Stimulated activated memory B cell treated with anti-CD40 and anti-IgM and Interleukin-4, amounts not matched to agents 10 μg/mL and 1 μg/mL and 100 μg/mL, for 72 hours (primary cell): ENCODE results near the gene SH3BP5L.
"Not testable (repeated sequence)": the region's sequence is repeated elsewhere in the genome, so short reads cannot be mapped to it uniquely, and the experiment has no call there.

ENCODE experiments used
- ATAC-seq: fragments of 150-1000 bp; cut with Tn5 transposase; 2 replicates; pipeline ENCODE4 v1.10.0; 2021
- H3K27ac Mint-ChIP-seq: one replicate; pipeline ENCODE4 v1.8.0; 2022; ENCODE audit warnings: mild to moderate bottlenecking, mixed read lengths
- H3K27me3 Mint-ChIP-seq: one replicate; pipeline ENCODE4 v1.8.0; 2022; ENCODE audit warnings: mixed read lengths
- H3K36me3 Mint-ChIP-seq: one replicate; pipeline ENCODE4 v1.8.0; 2022; ENCODE audit warnings: mixed read lengths
- H3K4me1 Mint-ChIP-seq: one replicate; pipeline ENCODE4 v1.8.0; 2022; ENCODE audit warnings: mixed read lengths
- H3K4me3 Mint-ChIP-seq: one replicate; pipeline ENCODE4 v1.8.0; 2022; ENCODE audit warnings: mild to moderate bottlenecking, moderate library complexity, mixed read lengths
- H3K9me3 Mint-ChIP-seq: one replicate; pipeline ENCODE4 v1.8.0; 2022; ENCODE audit warnings: mixed read lengths

The SH3BP5L gene

DNA sequence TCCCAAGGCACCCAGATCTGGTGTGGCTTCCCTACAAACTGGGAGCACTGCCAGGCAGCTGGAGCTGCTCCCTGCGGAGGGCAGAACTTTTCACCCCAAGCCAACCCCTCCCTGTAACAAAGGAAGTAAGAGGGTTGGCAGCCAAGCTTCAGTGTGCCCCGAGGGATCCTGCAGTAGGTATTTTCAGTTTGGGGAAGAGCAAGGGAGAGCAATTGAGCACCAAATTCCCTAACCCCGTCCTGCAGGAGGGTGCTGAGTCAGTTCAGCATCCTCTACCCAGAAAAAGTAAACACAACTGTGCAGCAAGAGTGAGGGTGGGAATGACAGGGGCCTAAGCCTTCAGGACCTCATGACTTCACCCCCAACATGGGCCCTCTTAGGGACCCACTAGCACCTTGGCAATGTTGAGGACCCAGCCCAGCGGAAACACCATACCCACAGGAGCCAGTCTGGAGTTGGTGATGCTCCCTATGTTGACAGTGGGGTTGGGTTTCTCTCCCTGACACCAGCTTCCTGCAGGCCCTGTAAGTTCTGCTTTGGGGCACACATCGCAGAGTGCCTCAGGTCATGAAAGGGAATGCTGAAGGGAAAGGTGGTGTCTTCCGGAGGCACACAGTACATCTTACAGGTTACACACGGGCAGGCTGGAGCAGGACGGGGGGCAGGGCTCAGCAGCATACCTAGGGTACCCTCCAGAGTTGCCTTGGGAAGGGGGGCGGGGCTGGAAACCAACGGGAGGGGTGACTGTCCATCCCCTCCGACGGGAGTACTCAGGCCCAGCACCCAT, 14.8 kb downstream of the SH3BP5L start:
- Mint-ChIP-seq H3K27me3 (no peaks in the 10 kb centered on the region), H3K36me3 (peaks cover 40% of the 10 kb centered on the region), H3K4me1 (peaks cover 27% of the 10 kb centered on the region), H3K4me3 (no peak overlapping the region), H3K9me3 (no peaks in the 10 kb centered on the region), H3K27ac (peak overlapping the region; percentile 31)
- ATAC-seq, result no peak

DNA sequence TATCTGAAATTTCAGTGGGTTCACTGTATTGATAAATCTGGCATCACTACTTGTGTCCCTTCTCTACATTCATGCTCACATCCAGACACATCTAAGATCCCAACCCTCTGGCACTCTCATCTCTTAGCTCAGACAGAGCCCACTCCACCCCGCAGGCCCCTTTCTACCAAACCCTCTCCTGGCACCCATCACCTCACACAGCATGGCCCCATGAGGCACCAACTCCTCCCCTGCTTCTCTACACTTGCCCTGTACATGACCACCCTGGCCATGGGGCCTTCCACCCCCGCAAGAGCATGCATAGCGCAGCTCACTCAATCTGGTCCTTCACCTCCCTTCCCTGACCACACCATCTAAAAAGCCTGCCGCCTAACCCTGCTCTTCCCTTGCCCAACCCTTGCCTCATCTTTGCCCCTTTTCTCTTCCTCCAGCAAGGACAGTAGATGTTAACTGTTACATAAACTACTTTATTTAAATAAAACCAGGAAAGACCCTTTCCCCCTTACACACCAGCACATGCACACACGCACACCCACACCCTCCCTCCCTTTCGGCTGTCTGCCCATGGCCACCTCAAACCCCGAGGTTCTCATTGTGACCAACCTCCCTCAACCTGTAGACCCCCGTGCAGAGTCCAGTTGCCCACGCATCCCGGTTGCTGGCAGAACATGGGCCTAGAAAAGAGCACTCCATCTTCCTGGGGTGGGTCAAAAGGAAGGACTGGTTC, 15.6 kb downstream of the SH3BP5L start:
- Mint-ChIP-seq H3K36me3 (peaks cover 33% of the 10 kb centered on the region), H3K9me3 (no peaks in the 10 kb centered on the region), H3K27ac (peak overlapping the region; percentile 31), H3K27me3 (no peaks in the 10 kb centered on the region), H3K4me3 (no peak overlapping the region), H3K4me1 (peaks cover 35% of the 10 kb centered on the region)
- no peak for ATAC-seq

DNA sequence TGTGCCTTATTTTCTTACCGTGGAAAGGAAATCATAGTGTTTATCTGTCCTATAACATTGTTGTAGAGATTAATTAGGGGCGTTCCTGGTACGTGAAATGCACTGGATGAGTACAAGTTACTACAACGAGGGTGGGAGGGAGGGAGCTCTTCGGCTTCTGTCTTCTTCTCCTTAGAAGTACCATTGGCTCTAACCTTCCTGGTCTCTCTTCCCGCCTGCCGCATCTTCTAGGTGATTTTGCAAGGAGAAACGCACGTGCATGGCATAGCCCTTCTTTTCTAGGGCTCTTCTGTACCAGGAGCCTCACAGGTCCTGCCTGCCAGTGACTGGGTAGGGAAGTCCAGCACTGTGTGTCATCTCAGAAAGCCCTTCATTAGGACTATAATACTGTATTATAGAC, 16.8 kb downstream of the SH3BP5L start:
- no peaks in the 10 kb centered on the region for H3K27me3 Mint-ChIP-seq
- peaks cover under 1% of the 10 kb centered on the region for H3K9me3 Mint-ChIP-seq
- H3K36me3 Mint-ChIP-seq, result peaks cover 25% of the 10 kb centered on the region
- H3K4me3 Mint-ChIP-seq, result no peak overlapping the region
- no peak overlapping the region for H3K27ac Mint-ChIP-seq
- ATAC-seq, result no peak
- peaks cover 48% of the 10 kb centered on the region for H3K4me1 Mint-ChIP-seq

- peaks cover 48% of the 10 kb centered on the region for H3K4me1 Mint-ChIP-seq
- peaks cover 8% of the 10 kb centered on the region for H3K9me3 Mint-ChIP-seq
- peaks cover 18% of the 10 kb centered on the region for H3K36me3 Mint-ChIP-seq
- ATAC-seq, result peak; percentile 68
- no peak overlapping the region for H3K4me3 Mint-ChIP-seq
- H3K27ac Mint-ChIP-seq, result peak overlapping the region; percentile 44
- no peaks in the 10 kb centered on the region for H3K27me3 Mint-ChIP-seq
These were observed 18.5 kb downstream of the SH3BP5L start for GRCh38 chr1:248807067-248807737.

DNA sequence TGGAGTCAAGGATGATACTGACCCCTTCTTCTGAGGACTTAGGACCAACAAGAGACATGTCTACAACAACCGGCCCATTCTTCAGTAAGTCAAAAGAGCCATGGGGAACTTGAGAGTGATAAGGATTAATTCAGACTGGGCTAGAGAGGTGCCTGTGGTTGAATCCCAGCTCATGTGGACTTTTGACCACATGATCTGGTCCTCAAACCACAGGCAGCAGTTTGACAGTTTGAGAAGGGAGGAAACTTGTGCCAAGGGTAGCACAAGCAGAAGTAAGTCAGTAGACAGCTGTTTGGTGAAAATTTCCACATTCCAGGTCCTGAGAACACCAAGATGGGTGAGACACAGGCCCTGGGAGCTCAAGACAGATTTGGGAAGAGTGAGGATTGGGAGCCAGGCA, 19.8 kb downstream of the SH3BP5L start:
- Mint-ChIP-seq H3K27ac (peak overlapping the region; percentile 88), H3K9me3 (peaks cover 11% of the 10 kb centered on the region), H3K4me3 (no peak overlapping the region), H3K36me3 (peaks cover 14% of the 10 kb centered on the region), H3K27me3 (no peaks in the 10 kb centered on the region), H3K4me1 (peaks cover 49% of the 10 kb centered on the region)
- no peak for ATAC-seq

- peaks cover 11% of the 10 kb centered on the region for H3K9me3 Mint-ChIP-seq
- H3K4me1 Mint-ChIP-seq, result peaks cover 55% of the 10 kb centered on the region
- peaks cover 14% of the 10 kb centered on the region for H3K36me3 Mint-ChIP-seq
- ATAC-seq, result peak; percentile 98
- peak overlapping the region; percentile 88 for H3K27ac Mint-ChIP-seq
- no peaks in the 10 kb centered on the region for H3K27me3 Mint-ChIP-seq
- H3K4me3 Mint-ChIP-seq, result peak overlapping the region; percentile 69
These were observed 20.7 kb downstream of the SH3BP5L start for GRCh38 chr1:248804771-248805681.

DNA sequence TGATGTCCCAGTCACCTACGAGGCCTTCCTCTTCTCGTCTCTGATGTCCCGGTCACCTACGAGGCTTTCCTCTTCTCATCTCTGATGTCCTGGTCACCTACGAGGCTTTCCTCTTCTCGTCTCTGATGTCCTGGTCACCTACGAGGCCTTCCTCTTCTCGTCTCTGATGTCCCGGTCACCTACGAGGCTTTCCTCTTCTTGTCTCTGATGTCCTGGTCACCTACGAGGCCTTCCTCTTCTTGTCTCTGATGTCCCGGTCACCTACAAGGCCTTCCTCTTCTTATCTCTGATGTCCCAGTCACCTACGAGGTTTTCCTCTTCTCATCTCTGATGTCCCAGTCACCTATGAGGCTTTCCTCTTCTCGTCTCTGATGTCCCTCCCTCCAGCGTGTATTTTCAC, 22.2 kb downstream of the SH3BP5L start:
- not testable (repeated sequence) for ATAC-seq, H3K4me3 Mint-ChIP-seq, H3K27me3 Mint-ChIP-seq
- Mint-ChIP-seq H3K27ac (peak overlapping the region; percentile 88), H3K9me3 (peaks cover 14% of the 10 kb centered on the region), H3K4me1 (peaks cover 55% of the 10 kb centered on the region), H3K36me3 (peaks cover 14% of the 10 kb centered on the region)

- Mint-ChIP-seq H3K36me3 (peaks cover 19% of the 10 kb centered on the region), H3K9me3 (peaks cover 18% of the 10 kb centered on the region), H3K27me3 (no peaks in the 10 kb centered on the region), H3K4me1 (peaks cover 54% of the 10 kb centered on the region), H3K27ac (no peak overlapping the region), H3K4me3 (no peak overlapping the region)
- no peak for ATAC-seq
These were observed 23.3 kb downstream of the SH3BP5L start for GRCh38 chr1:248802454-248802853.

DNA sequence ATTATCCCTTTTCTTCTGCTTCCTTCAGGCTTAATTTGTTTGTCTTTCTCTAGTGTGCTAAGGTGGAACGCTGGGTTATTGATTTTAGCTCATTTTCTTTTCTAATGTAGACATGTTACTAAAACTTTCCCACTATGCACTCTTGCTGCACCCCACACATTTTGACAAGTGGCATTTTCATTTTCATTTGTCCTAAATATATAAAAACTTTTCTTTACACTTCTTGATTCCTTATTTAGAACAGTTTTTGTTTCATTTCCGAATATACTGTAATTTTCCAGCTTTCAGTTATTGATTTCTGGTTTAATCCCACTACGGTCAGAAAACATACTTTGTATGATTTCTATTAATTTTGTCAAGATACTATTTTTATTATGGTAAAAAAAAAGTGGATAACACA, 25.3 kb downstream of the SH3BP5L start:
- H3K36me3 Mint-ChIP-seq, result peaks cover 19% of the 10 kb centered on the region
- H3K4me3 Mint-ChIP-seq, result peak overlapping the region; percentile 30
- H3K9me3 Mint-ChIP-seq, result peaks cover 25% of the 10 kb centered on the region
- ATAC-seq, result no peak
- H3K27ac Mint-ChIP-seq, result peak overlapping the region; percentile 25
- H3K4me1 Mint-ChIP-seq, result peaks cover 34% of the 10 kb centered on the region
- H3K27me3 Mint-ChIP-seq, result no peaks in the 10 kb centered on the region

GRCh38 chr1:248798791-248799190, 26.9 kb downstream of the SH3BP5L start:
- Mint-ChIP-seq H3K27me3 (no peaks in the 10 kb centered on the region), H3K9me3 (peaks cover 30% of the 10 kb centered on the region)

DNA sequence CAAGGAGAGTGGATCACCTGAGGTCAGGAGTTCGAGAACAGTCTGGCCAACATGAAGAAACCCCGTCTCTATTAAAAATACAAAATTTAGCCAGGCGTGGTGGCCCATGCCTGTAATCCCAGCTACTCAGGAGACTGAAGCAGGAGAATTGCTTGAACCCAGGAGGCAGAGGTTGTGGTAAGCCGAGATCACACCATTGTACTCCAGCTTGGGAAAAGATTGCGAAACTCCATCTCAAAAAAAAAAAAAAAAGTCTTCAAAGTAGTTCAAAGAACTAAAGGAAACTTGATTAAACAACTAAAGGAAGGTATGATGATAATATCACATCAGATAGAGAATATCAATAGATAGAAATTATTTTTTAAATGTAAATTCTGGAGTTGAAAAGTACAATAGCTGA, 31.1 kb downstream of the SH3BP5L start:
- H3K4me3 Mint-ChIP-seq, ATAC-seq: not testable (repeated sequence)

More at GRCh38 chr1:248798791-248799190, 26.9 kb downstream of the SH3BP5L start:
- ATAC-seq, result no peak
- Mint-ChIP-seq H3K27ac (no peak overlapping the region), H3K36me3 (peaks cover 27% of the 10 kb centered on the region), H3K4me3 (no peak overlapping the region), H3K4me1 (peaks cover 22% of the 10 kb centered on the region)

DNA sequence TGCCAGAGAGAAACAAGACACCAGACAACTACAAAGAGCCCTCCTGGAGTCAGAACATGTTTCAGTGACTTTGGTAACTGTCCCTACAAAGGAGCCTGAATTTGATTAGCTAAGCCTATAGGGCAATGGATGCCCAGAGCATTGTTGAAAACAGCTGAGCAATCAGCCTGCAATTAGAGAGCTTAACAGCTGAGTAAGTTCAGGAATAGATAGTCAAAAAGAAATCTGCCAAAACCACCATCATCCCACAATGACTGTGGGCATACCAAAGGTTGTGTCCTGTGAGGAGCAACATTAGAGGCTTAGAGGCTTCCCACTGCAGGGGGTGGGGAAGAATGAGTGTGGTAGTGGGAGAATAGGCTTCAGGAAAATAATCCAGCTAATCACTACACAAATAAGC, 32.1 kb downstream of the SH3BP5L start:
- Mint-ChIP-seq H3K9me3 (peaks cover 19% of the 10 kb centered on the region), H3K27me3 (no peaks in the 10 kb centered on the region), H3K4me1 (peaks cover 29% of the 10 kb centered on the region), H3K27ac (peak overlapping the region; percentile 84), H3K36me3 (peaks cover 16% of the 10 kb centered on the region), H3K4me3 (no peak overlapping the region)
- ATAC-seq, result peak; percentile 82

More for the DNA sequence above, 31.1 kb downstream of the SH3BP5L start:
- peaks cover 23% of the 10 kb centered on the region for H3K9me3 Mint-ChIP-seq
- H3K27me3 Mint-ChIP-seq, result not testable (repeated sequence)
- peak overlapping the region; percentile 84 for H3K27ac Mint-ChIP-seq
- H3K4me1 Mint-ChIP-seq, result peaks cover 29% of the 10 kb centered on the region
- peaks cover 16% of the 10 kb centered on the region for H3K36me3 Mint-ChIP-seq

GRCh38 chr1:248792342-248792741, 33.4 kb downstream of the SH3BP5L start:
- peaks cover 15% of the 10 kb centered on the region for H3K9me3 Mint-ChIP-seq

GRCh38 chr1:248791010-248791409, 34.7 kb downstream of the SH3BP5L start:
- peaks cover 12% of the 10 kb centered on the region for H3K36me3 Mint-ChIP-seq
- ATAC-seq, result no peak
- peaks cover 37% of the 10 kb centered on the region for H3K4me1 Mint-ChIP-seq
- peaks cover 14% of the 10 kb centered on the region for H3K9me3 Mint-ChIP-seq
- no peaks in the 10 kb centered on the region for H3K27me3 Mint-ChIP-seq
- H3K4me3 Mint-ChIP-seq, result no peak overlapping the region
- peak overlapping the region; percentile 84 for H3K27ac Mint-ChIP-seq

More at GRCh38 chr1:248792342-248792741, 33.4 kb downstream of the SH3BP5L start:
- Mint-ChIP-seq H3K27ac (peak overlapping the region; percentile 84), H3K36me3 (peaks cover 12% of the 10 kb centered on the region), H3K4me3 (peak overlapping the region; percentile 9), H3K4me1 (peaks cover 29% of the 10 kb centered on the region), H3K27me3 (no peaks in the 10 kb centered on the region)
- peak; percentile 88 for ATAC-seq
